Peyer's patch (tissue), 4 donors: ENCODE measurements around the gene EIF4A3.

Source experiments
- POLR2A ChIP-seq, 2 donors: fragments of 450-650 bp; IDR thresholded peaks; one replicate each; pipeline ENCODE4 v1.5.1; 2017; ENCODE audit warnings: antibody characterized with exemption in 2 of 2, mild to moderate bottlenecking in 2 of 2, moderate library complexity in 2 of 2
- TF ChIP-seq, protein P1 (sequence below), 6 experiments: fragments of 450-650 bp in 4 of 6; fragments of 200-600 bp in 2 of 6; sonication (generic) in 1 of 6; IDR thresholded peaks; one replicate each; pipeline ENCODE4 v1.5.1; 2017 to 2019; ENCODE audit warnings: antibody characterized with exemption in 6 of 6, mild to moderate bottlenecking in 3 of 6, moderate library complexity in 1 of 6

GRCh38 chr17:80164185-80164584 lies 17.3 kb upstream of the EIF4A3 start:
- TF ChIP-seq POLR2A (IDR thresholded peaks at IDR 0.05): no peak
- TF ChIP-seq, protein P1, sequence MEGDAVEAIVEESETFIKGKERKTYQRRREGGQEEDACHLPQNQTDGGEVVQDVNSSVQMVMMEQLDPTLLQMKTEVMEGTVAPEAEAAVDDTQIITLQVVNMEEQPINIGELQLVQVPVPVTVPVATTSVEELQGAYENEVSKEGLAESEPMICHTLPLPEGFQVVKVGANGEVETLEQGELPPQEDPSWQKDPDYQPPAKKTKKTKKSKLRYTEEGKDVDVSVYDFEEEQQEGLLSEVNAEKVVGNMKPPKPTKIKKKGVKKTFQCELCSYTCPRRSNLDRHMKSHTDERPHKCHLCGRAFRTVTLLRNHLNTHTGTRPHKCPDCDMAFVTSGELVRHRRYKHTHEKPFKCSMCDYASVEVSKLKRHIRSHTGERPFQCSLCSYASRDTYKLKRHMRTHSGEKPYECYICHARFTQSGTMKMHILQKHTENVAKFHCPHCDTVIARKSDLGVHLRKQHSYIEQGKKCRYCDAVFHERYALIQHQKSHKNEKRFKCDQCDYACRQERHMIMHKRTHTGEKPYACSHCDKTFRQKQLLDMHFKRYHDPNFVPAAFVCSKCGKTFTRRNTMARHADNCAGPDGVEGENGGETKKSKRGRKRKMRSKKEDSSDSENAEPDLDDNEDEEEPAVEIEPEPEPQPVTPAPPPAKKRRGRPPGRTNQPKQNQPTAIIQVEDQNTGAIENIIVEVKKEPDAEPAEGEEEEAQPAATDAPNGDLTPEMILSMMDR (IDR thresholded peaks at IDR 0.05): no peak
